Measurements from ENCODE around the gene OAT. TPM values are rescaled to one million over a fixed set of nuclear protein-coding genes. Genes with fewer than 3 reads are reported as not detected.

OAT gene
- total and polyA plus RNA-seq, 7 donors, result 9.5 to 64.5 (median 30.7) TPM

GRCh38 chr10:124387078-124387874, 31.4 kb downstream of the OAT start:
- DNase-seq (no peak), ATAC-seq (no peak)
- TF ChIP-seq CTCF (IDR thresholded peaks at IDR 0.05), result no peak
- 83 to 88% (median 84%) methylated on average over 10 of the region's 10 CpGs for WGBS, 3 donors
- Histone ChIP-seq H3K4me1 (no peaks in the 10 kb centered on the region), H3K27ac (no peak overlapping the region), H3K36me3 (ENCODE audit: insufficient read depth in 1 of 2, low read depth in 1 of 2) (no peaks in the 10 kb centered on the region), H3K4me3 (no peak overlapping the region), H3K9me3 (no peaks in the 10 kb centered on the region), H3K27me3 (ENCODE audit: insufficient read depth in 3 of 3, low read length in 2 of 3) (peaks cover 0 to 3% (median 0%) of the 10 kb centered on the region in 3 donors)
- intact Hi-C loops (cut with DNase I), result loop anchor here in 1 of 2 donors (5.0 kb wide), 1 partner anchor 805 kb away; no protein-coding TSS in a partner anchor

- H3K9me3 ChIP-seq, result no peaks in the 10 kb centered on the region
- H3K27ac ChIP-seq, result no peak overlapping the region
- intact Hi-C loops (cut with DNase I), result loop anchor here in 1 of 2 donors (5.0 kb wide), 1 partner anchor 804 kb away; no protein-coding TSS in a partner anchor
- H3K27me3 ChIP-seq (ENCODE audit: insufficient read depth in 3 of 3, low read length in 2 of 3), result peaks cover 0 to 3% (median 0%) of the 10 kb centered on the region in 3 donors
- ATAC-seq (no peak), DNase-seq (no peak)
- 88 to 91% (median 91%) methylated on average over 21 of the region's 21 CpGs for WGBS, 3 donors
- no peak for TF ChIP-seq CTCF (IDR thresholded peaks at IDR 0.05)
- H3K4me1 ChIP-seq, result no peaks in the 10 kb centered on the region
- no peak overlapping the region for H3K4me3 ChIP-seq
- no peaks in the 10 kb centered on the region for H3K36me3 ChIP-seq (ENCODE audit: insufficient read depth in 1 of 2, low read depth in 1 of 2)
These were observed 32.3 kb downstream of the OAT start for GRCh38 chr10:124386186-124387077.

GRCh38 chr10:124385627-124386185, 33.0 kb downstream of the OAT start:
- peaks cover 0 to 3% (median 0%) of the 10 kb centered on the region in 3 donors for H3K27me3 ChIP-seq (ENCODE audit: insufficient read depth in 3 of 3, low read length in 2 of 3)
- H3K9me3 ChIP-seq, result no peaks in the 10 kb centered on the region
- DNase-seq (no peak), ATAC-seq (no peak)
- no peaks in the 10 kb centered on the region for H3K4me1 ChIP-seq
- intact Hi-C loops (cut with DNase I), result loop anchor here in 1 of 2 donors (5.0 kb wide), 1 partner anchor 803 kb away; no protein-coding TSS in a partner anchor
- WGBS, 3 donors, result 91 to 95% (median 94%) methylated on average over 12 of the region's 12 CpGs
- no peaks in the 10 kb centered on the region for H3K36me3 ChIP-seq (ENCODE audit: insufficient read depth in 1 of 2, low read depth in 1 of 2)
- no peak overlapping the region for H3K27ac ChIP-seq
- no peak for TF ChIP-seq CTCF (IDR thresholded peaks at IDR 0.05)
- H3K4me3 ChIP-seq, result no peak overlapping the region

GRCh38 chr10:124384591-124385190, 34.0 kb downstream of the OAT start:
- H3K4me1 ChIP-seq, result no peaks in the 10 kb centered on the region
- intact Hi-C loops (cut with DNase I), result loop anchor here in 1 of 2 donors (5.0 kb wide), 1 partner anchor 802 kb away; no protein-coding TSS in a partner anchor
- TF ChIP-seq CTCF (IDR thresholded peaks at IDR 0.05), result no peak
- DNase-seq (no peak), ATAC-seq (no peak)
- H3K4me3 ChIP-seq, result no peak overlapping the region
- no peak overlapping the region for H3K27ac ChIP-seq
- peaks cover 0 to 3% (median 3%) of the 10 kb centered on the region in 3 donors for H3K27me3 ChIP-seq (ENCODE audit: insufficient read depth in 3 of 3, low read length in 2 of 3)
- 80 to 82% (median 81%) methylated on average over 6 to 7 of the region's 7 CpGs for WGBS, 3 donors
- H3K36me3 ChIP-seq (ENCODE audit: insufficient read depth in 1 of 2, low read depth in 1 of 2), result no peaks in the 10 kb centered on the region
- no peaks in the 10 kb centered on the region for H3K9me3 ChIP-seq
